Kidney epithelial cell (primary cell): ENCODE data around the gene MBP. TPM values are rescaled to one million over a fixed set of nuclear protein-coding genes. Genes with fewer than 3 reads are reported as not detected.
"Not testable (repeated sequence)": the region's sequence is repeated elsewhere in the genome, so short reads cannot be mapped to it uniquely, and the experiment has no call there.

Experiments used
- DNase-seq: peaks from one replicate; pipeline ENCODE4 v3.0.0-alpha.2; 2010; ENCODE audit warnings: low read depth
- H3K27me3 ChIP-seq: 2 replicates; pipeline ENCODE4 v1.6.0; 2011; ENCODE audit warnings: low read length; ENCODE audit not compliant: control insufficient read depth, insufficient read depth
- H3K36me3 ChIP-seq: 2 replicates; pipeline ENCODE4 v1.5.1; 2011; ENCODE audit warnings: low read length; ENCODE audit not compliant: control insufficient read depth, insufficient read depth
- H3K4me3 ChIP-seq: 2 replicates; pipeline ENCODE4 v1.5.1; 2011; ENCODE audit warnings: low read depth, mild to moderate bottlenecking, control low read depth, low read length
- CTCF ChIP-seq: IDR thresholded peaks from 2 replicates; pipeline ENCODE4 v1.5.1; 2011; ENCODE audit warnings: mild to moderate bottlenecking, moderate library complexity, low read length, control low read depth, inconsistent platforms; ENCODE audit not compliant: insufficient read depth, poor library complexity, severe bottlenecking
- total RNA-seq: library from RNA; depleted of rRNA; stranded (reverse); fragments of >200 nt; gene quantifications from 2 replicates; pipeline ENCODE4 v1.2.3, GENCODE V29; 2015

MBP gene
- total RNA-seq, 1 donor from 2014 or later = 29.1 TPM

GRCh38 chr18:77020561-77020960, 112.0 kb downstream of the MBP start:
- Histone ChIP-seq H3K4me3 (no peak overlapping the region), H3K36me3 (peaks cover 2% of the 10 kb centered on the region), H3K27me3 (no peaks in the 10 kb centered on the region)
- DNase-seq = no peak
- TF ChIP-seq CTCF = no peak

- DNase-seq = no peak
- no peak overlapping the region for H3K4me3 ChIP-seq
- peaks cover 2% of the 10 kb centered on the region for H3K36me3 ChIP-seq
- TF ChIP-seq CTCF = no peak
- H3K27me3 ChIP-seq = no peaks in the 10 kb centered on the region
Measured at GRCh38 chr18:77019641-77020040, 112.9 kb downstream of the MBP start.

GRCh38 chr18:77018650-77019049, 113.9 kb downstream of the MBP start:
- not testable (repeated sequence) for H3K4me3 ChIP-seq, DNase-seq, H3K27me3 ChIP-seq, H3K36me3 ChIP-seq

- no peak overlapping the region for H3K4me3 ChIP-seq
- no peak for DNase-seq
- H3K27me3 ChIP-seq = no peaks in the 10 kb centered on the region
- peaks cover 2% of the 10 kb centered on the region for H3K36me3 ChIP-seq
- no peak for TF ChIP-seq CTCF
Measured at GRCh38 chr18:77017355-77017754, 115.2 kb downstream of the MBP start.

- H3K27me3 ChIP-seq = no peaks in the 10 kb centered on the region
- no peak for DNase-seq
Measured at GRCh38 chr18:77016936-77017335, 115.6 kb downstream of the MBP start.

GRCh38 chr18:77015771-77016710, 116.5 kb downstream of the MBP start:
- Histone ChIP-seq H3K4me3 (no peak overlapping the region), H3K27me3 (no peaks in the 10 kb centered on the region), H3K36me3 (peaks cover 2% of the 10 kb centered on the region)
- no peak for TF ChIP-seq CTCF
- no peak for DNase-seq

More at GRCh38 chr18:77016936-77017335, 115.6 kb downstream of the MBP start:
- Histone ChIP-seq H3K4me3 (no peak overlapping the region), H3K36me3 (peaks cover 2% of the 10 kb centered on the region)
- no peak for TF ChIP-seq CTCF
